NT2/D1 (cell line): ENCODE results near the gene CYBA.

Experiments
- SUZ12 ChIP-seq: IDR thresholded peaks from 2 replicates; pipeline ENCODE4 v1.6.1; 2011; ENCODE audit not compliant: insufficient read length, insufficient read depth; ENCODE audit errors: extremely low read depth
- YY1 ChIP-seq: IDR thresholded peaks from 2 replicates; pipeline ENCODE4 v1.6.1; 2011; ENCODE audit not compliant: insufficient read length, insufficient read depth
- ZNF274 ChIP-seq: IDR thresholded peaks from 2 replicates; pipeline ENCODE4 v1.6.1; 2011; ENCODE audit warnings: mild to moderate bottlenecking, low read depth, low read length

- no peak for TF ChIP-seq SUZ12
- TF ChIP-seq ZNF274 = no peak
- no peak for TF ChIP-seq YY1
These were observed 7.9 kb upstream of the CYBA start for GRCh38 chr16:88658714-88659113.
